GM18507 (cell line): ENCODE data around the gene ZNF263.
A peak's percentile ranks its signal among the peaks of the same experiment; 100 is the strongest.

Experiments
- DNase-seq: peaks from one replicate; pipeline ENCODE4 v3.0.0; 2011; ENCODE audit warnings: low read depth; ENCODE audit not compliant: insufficient read length; ENCODE audit errors: extremely low spot score
- FAIRE-seq: peaks from 2 replicates; lab custom pipeline; 2011; peaks lifted over from hg19 to GRCh38; lab: Jason Lieb, UNC

ZNF263 gene

DNA sequence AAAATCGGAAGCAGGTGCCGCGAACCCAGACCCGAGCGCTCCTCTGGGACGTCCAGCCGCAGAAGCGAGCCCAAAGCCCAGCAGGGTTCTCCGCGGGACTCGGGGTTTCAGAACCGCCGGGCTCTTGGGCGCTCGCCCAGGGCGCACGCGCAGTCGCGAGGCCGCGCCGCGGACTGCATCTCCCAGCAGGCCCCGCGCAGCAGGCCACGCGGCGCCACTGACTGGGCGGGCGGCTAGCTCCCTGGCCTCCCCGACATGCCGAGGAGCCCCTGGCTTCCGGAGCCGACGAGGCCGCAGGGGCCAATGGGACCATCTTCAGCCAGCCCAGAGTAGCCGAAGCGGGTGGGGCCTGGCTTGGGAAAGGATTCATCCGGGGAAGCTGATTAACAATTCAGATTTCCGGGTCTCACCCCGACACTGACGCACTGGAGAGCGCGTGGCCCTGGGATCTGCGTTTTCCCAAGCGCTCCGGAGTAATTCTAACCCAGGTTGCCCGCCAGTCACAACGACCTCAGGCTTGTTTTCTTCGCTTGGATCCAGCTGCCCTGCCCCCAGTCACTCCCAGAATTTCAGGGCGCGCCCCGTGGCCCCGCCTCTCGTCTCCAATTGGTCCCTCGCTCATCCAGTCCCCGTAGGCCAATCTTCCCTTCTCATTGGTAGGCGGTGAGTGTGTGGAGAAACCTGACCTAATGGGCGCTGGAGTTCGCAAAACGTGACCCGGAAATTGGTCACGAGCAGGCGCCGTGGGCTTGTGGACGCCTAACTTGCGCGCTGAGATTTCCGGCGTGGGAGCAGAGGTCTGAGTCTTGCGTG lies at the start of gene ZNF263:
ZNF263 (plus strand) TSS at position 762 of the 813 bp plus-strand sequence. CDS start 328 bp downstream, outside the sequence.
- FAIRE-seq (peak; percentile 98), DNase-seq (peak; percentile 91)

DNA sequence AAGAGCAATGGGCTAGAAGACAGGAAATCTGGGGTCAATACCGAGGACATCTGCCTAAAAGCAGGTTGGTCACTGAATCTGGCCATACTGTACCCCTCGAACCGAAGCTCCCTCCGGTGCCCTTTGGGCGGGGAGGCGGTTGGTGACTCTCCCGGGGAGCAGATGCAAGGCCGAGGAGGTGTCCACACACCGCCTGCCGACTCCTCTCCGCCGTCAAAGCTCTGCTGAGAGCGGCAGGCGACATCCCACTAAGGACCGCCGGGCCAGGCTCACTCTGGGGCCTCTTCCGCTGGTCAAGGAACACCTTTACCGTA lies 48.8 kb upstream of the ZNF263 start:
- DNase-seq, result no peak

DNA sequence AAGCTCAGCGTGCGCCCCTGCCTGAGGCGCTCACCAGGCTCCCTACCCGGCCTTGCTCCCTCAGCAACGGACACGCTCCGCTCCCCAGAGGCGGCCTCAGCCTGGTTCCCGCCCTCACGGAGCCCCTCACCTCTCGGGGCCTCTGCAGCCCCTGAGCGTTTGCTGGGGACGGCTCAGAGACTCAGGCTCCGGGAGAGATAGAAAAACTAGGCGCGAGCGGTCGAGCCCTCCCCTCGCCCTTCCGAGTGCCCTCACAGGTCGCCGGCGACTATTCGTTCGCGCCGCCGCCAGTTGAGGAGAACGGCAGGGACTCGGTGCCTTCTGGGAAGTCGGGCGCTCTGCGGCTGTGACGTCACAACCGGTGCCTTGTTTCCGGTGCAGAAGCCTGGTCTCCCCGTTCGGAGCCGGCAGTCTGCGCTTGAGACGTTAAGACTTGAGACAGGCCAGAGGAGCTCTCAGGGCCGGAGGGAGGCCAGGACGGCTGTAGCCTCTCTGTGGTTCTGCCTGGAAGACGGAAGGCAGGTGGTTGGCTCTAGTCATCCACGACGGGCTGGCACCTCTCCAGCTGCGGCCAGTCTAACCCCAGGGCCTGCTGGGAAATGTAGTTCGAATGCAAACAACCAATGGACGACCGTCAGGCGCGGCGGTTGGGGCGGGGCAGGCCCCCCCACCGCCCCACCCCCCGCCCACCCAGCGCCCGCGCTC lies 48.3 kb upstream of the ZNF263 start, which contains the start of gene ZNF200:
ZNF200 (minus strand) TSS at position 302 of the 705 bp plus-strand sequence. CDS start 1,403 bp downstream, outside the sequence.
- DNase-seq, result peak; percentile 92
- peak; percentile 95 for FAIRE-seq

More for the DNA sequence above, 48.8 kb upstream of the ZNF263 start:
- no peak for FAIRE-seq

DNA sequence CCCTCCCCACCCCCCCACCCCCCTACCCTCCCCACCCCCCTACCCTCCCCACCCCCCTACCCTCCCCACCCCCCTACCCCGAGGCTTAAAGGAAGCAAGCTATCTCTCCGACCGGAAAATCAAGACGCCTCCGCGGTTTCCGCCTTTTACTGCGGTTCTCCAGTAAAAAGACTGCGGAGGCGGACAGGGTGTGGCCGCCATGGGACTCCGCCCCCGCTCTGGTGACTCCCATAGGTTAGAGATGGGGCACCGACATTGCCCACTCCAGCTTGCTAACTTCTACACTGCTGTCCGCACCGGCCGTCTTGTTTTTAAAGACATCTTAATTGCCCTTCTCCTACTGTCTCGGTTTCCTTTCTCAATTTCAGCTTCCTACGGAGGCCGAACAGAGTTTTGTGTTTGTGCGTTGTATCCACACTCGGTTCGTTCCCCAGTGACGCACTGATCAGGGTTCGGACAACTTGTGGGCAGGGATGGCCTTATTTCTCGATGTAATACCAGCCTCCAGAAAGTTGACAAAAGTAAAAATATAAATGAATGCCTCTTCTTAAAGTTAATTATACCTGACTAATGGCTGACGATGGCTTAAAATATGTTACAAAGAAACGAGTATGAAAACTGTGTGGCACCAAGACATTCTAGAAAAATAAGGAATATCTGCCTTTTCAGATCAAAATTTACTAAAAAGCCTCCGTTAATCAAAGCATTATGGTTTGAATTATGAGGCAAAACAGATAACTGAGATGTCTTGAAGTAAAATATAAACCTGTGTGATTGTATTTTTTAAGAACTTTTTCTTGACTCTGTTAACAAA lies 47.2 kb upstream of the ZNF263 start:
- FAIRE-seq (no peak), DNase-seq (no peak)

DNA sequence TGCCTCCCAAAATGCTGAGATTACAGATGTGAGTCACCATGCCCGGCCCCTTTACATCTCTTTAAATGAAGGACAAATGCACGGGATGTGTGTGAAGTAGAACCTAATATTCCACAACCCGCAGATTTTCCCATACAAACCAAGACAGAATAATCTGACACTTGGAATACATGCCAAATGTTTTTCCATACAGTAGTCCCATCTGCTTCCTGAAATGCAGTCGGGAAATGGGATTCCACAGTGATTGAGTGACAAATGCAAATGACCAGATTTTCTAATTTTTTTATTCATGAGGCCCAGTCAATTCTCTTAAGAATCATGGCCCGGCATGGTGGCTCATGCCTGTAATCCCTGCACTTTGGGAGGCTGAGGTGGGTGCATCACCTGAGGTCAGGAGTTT lies 41.5 kb upstream of the ZNF263 start:
- FAIRE-seq, result no peak
- DNase-seq, result no peak

DNA sequence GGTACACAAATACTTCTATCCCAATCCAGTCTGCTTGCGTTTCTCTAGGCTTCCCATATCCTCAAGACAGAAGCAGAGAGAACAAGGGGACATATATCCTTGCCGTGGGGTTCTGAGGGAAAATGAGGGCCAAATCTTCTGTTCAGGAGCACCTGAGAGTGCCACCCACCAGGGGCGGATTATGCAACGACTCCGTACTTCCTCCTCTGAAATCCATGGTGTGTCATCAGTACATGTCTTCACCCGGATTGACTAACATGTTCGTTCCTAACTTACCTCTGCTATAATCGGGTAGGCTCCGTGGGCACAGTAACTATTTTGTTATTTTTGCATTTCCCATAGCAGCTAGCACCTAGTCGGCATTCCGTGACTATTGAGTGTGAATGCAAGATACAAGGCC lies 40.6 kb upstream of the ZNF263 start:
- DNase-seq (no peak), FAIRE-seq (no peak)

- DNase-seq (no peak), FAIRE-seq (no peak)
Observed at GRCh38 chr16:3243882-3244281, 39.4 kb upstream of the ZNF263 start.

DNA sequence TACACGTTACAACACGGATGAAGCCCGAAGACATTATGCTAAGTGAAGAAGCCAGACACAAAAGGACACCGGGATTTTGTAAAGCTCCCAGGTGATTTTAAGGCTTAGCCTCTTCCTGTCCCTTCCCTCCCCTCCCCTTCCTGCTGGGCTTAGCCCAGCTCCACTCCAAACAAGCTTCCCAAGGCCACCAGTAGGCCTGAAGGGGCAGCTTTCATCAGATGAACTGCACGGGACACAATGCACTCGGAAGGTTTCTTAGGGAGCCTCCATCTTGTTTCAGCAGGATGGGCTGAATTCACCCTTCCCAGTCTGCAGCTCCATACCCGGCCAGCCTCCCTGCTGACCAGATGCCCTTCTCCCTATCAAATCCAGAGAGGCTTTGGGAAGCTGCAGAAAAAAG lies 37.3 kb upstream of the ZNF263 start:
- no peak for FAIRE-seq
- DNase-seq, result no peak

- DNase-seq (no peak), FAIRE-seq (no peak)
Observed at GRCh38 chr16:3246876-3247275, 36.4 kb upstream of the ZNF263 start.

GRCh38 chr16:3248596-3248995 lies 34.7 kb upstream of the ZNF263 start:
- no peak for DNase-seq
- no peak for FAIRE-seq

- no peak for FAIRE-seq
- DNase-seq, result no peak
Observed at GRCh38 chr16:3249020-3249419, 34.3 kb upstream of the ZNF263 start.

GRCh38 chr16:3249451-3249850 lies 33.8 kb upstream of the ZNF263 start:
- FAIRE-seq, result no peak
- DNase-seq, result no peak

DNA sequence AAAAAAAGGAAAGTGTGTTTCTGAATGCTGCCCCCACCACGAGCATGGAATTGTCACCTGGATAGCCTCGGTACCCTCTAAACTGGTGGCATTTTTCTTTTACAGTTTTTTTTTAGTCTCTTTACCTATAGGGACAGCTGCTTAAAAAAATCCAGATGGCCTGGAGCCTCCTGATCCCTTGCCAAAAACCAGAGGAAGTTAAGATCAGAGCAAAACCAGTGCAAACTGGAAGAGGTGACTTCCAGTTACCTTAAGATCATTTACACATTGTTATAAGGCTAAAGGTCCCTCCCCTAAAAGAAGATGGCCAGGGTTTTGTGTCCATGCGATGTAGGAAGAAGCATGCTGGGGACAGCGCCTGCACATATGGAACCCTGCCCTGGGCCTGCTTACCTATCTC lies 30.3 kb upstream of the ZNF263 start:
- no peak for FAIRE-seq
- no peak for DNase-seq

DNA sequence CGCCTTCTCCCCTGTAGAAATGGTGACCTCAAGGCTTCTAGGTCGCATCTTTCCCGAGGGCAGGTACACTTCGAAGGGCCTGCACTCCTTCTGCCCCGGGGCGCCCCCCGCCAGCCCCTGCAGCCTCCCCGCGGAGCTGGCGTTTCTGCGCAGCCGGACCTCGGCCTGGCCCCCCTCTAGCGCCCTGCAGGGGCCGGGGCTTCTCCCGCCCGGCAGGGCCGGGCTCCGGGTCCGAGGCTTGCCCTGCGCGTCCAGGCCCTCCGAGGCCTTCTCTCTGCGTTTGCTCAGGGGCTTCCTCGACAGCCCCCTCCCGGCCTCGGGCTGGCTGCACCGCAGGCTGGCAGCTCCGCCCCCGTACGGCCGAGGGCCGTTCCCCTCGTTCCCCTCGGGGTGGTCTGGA lies 29.0 kb upstream of the ZNF263 start:
- no peak for DNase-seq

DNA sequence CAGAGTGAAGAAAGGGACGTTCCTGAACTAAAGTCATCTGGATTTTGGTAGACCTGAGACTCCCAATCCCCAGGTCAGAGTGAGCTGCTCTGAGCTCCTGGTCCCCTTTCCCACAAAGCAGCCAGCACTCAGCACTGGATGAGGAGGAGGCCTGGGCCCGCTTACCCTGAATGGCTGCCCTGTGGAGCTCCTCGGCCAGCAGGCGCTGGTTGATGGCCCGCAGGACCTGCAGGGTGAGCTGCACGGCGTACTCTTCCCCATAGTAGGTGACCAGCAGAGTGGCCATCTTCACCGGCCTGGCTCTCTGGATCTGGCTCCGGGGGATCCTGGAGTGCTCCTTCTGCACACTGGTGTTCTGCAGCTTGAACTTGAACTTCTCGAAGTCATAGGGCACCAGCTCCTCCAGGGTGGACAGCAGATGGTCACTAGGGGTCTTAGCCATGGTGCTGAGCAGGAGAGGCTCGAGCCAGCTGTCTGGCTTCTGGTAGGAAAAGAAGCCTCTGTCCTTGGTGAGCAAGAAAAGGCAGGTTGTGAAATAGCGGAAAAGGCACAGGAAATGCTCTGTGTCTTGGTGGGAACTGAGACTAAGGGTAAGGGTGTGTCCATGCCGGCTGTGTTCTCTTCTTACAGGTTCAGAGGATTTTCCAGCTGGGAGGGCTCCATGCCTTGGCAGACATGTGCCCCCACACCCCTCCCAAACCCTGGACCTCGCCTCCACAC lies 27.0 kb upstream of the ZNF263 start, which contains the start of gene MEFV:
MEFV (minus strand) TSS at position 488 of the 720 bp plus-strand sequence; CDS start at position 442, 46 bp downstream.
- no peak for FAIRE-seq
- no peak for DNase-seq

More for the DNA sequence above, 29.0 kb upstream of the ZNF263 start:
- FAIRE-seq, result no peak

- FAIRE-seq (no peak), DNase-seq (no peak)
Observed at GRCh38 chr16:3256866-3257465, 26.3 kb upstream of the ZNF263 start.

DNA sequence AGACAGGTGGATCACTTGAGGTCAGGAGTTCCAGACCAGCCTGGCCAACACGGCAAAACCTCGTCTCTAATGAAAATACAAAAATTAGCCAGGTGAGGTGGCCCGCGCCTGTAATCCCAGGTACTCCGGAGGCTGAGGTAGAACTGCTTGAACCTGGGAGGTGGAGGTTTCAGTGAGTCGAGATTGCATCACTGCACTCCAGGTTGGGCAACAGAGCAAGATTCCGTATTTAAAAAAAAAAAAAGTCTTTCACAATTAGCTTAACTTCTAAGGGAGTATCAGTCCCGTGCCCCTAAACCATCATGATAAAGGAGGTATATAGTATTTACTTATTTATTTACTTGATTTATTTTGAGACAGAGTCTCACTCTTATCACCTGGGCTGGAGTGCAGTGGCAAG lies 23.5 kb upstream of the ZNF263 start:
- FAIRE-seq (no peak), DNase-seq (no peak)

- no peak for FAIRE-seq
- DNase-seq, result no peak
Observed at GRCh38 chr16:3262517-3262916, 20.8 kb upstream of the ZNF263 start.
